Middle frontal gyrus (tissue), 1 donor: ENCODE results near the gene ACTRT2.

Experiments used
- DNase-seq: peaks from one replicate; pipeline ENCODE4 v3.0.0-alpha.2; 2015; ENCODE audit warnings: low spot score; ENCODE audit errors: extremely low spot score

ACTRT2 gene

GRCh38 chr1:3031401-3032221 lies 10.3 kb downstream of the ACTRT2 start:
- DNase-seq = no peak

GRCh38 chr1:3032371-3033039 lies 11.2 kb downstream of the ACTRT2 start:
- no peak for DNase-seq

- DNase-seq = no peak
Observed at GRCh38 chr1:3033040-3033789, 11.9 kb downstream of the ACTRT2 start.

GRCh38 chr1:3033790-3034090 lies 12.5 kb downstream of the ACTRT2 start:
- no peak for DNase-seq

GRCh38 chr1:3034162-3034561 lies 12.9 kb downstream of the ACTRT2 start:
- DNase-seq = no peak

GRCh38 chr1:3034728-3035562 lies 13.7 kb downstream of the ACTRT2 start:
- no peak for DNase-seq

GRCh38 chr1:3035563-3036446 lies 14.5 kb downstream of the ACTRT2 start:
- DNase-seq = no peak

GRCh38 chr1:3036447-3037280 lies 15.4 kb downstream of the ACTRT2 start:
- DNase-seq = no peak

GRCh38 chr1:3037281-3038040 lies 16.2 kb downstream of the ACTRT2 start:
- DNase-seq = no peak

GRCh38 chr1:3038113-3038551 lies 16.9 kb downstream of the ACTRT2 start:
- no peak for DNase-seq

GRCh38 chr1:3038571-3039181 lies 17.4 kb downstream of the ACTRT2 start:
- DNase-seq = no peak

- no peak for DNase-seq
Observed at GRCh38 chr1:3040004-3040403, 18.7 kb downstream of the ACTRT2 start.

- no peak for DNase-seq
Observed at GRCh38 chr1:3042481-3042880, 21.2 kb downstream of the ACTRT2 start.

GRCh38 chr1:3049164-3049563 lies 27.9 kb downstream of the ACTRT2 start:
- DNase-seq = no peak

- no peak for DNase-seq
Observed at GRCh38 chr1:3049905-3050304, 28.6 kb downstream of the ACTRT2 start.

- no peak for DNase-seq
Observed at GRCh38 chr1:3050603-3051002, 29.3 kb downstream of the ACTRT2 start.

- no peak for DNase-seq
Observed at GRCh38 chr1:3051270-3052268, 30.3 kb downstream of the ACTRT2 start.
